GM18502 (cell line): ENCODE results near the gene MCF2.
A peak's percentile ranks its signal among the peaks of the same experiment; 100 is the strongest.

ENCODE experiments used
- ATAC-seq: cut with Tn5 transposase; IDR thresholded peaks from one replicate; pipeline ENCODE4 v1.9.1; 2021; ENCODE audit warnings: mild to moderate bottlenecking; ENCODE audit not compliant: unreplicated experiment, poor library complexity

Gene MCF2

GRCh38 chrX:139600105-139600504, 107.9 kb downstream of the MCF2 start:
- no peak for ATAC-seq

- no peak for ATAC-seq
Measured at GRCh38 chrX:139596068-139596467, 111.9 kb downstream of the MCF2 start.

GRCh38 chrX:139585613-139586012, 122.4 kb downstream of the MCF2 start:
- no peak for ATAC-seq

- ATAC-seq, result no peak
Measured at GRCh38 chrX:139581068-139581467, 126.9 kb downstream of the MCF2 start.

- no peak for ATAC-seq
Measured at GRCh38 chrX:139566981-139567380, 141.0 kb downstream of the MCF2 start.

- ATAC-seq, result no peak
Measured at GRCh38 chrX:139563251-139563650, 144.7 kb downstream of the MCF2 start.

GRCh38 chrX:139560221-139560620, 147.7 kb downstream of the MCF2 start:
- ATAC-seq, result no peak

- ATAC-seq, result peak; percentile 90
Measured at GRCh38 chrX:139559383-139560042, 148.5 kb downstream of the MCF2 start.

GRCh38 chrX:139554991-139555675, 152.8 kb downstream of the MCF2 start:
- no peak for ATAC-seq

- peak; percentile 38 for ATAC-seq
Measured at GRCh38 chrX:139554376-139554775, 153.6 kb downstream of the MCF2 start.

GRCh38 chrX:139544591-139544990, 163.4 kb downstream of the MCF2 start:
- ATAC-seq, result no peak

- ATAC-seq, result no peak
Measured at GRCh38 chrX:139543920-139544319, 164.0 kb downstream of the MCF2 start.

GRCh38 chrX:139542652-139543051, 165.3 kb downstream of the MCF2 start:
- no peak for ATAC-seq

- no peak for ATAC-seq
Measured at GRCh38 chrX:139538907-139539790, 168.8 kb downstream of the MCF2 start.

GRCh38 chrX:139533444-139533843, 174.5 kb downstream of the MCF2 start:
- ATAC-seq, result no peak

GRCh38 chrX:139532834-139533233, 175.1 kb downstream of the MCF2 start:
- ATAC-seq, result no peak
